Spinal cord (tissue), 10 donors: ENCODE measurements around the gene LCA5. TPM values are rescaled to one million over a fixed set of nuclear protein-coding genes. Genes with fewer than 3 reads are reported as not detected.

Source experiments
- DNase-seq, 6 donors: peaks; one replicate each; pipeline versions ENCODE4 v3.0.0 to v3.0.0-alpha.2; 2013 to 2015; ENCODE audit warnings: low spot score in 6 of 6, low read depth in 4 of 6
- H3K27ac ChIP-seq: one replicate; pipeline ENCODE4 v1.5.1; 2013; ENCODE audit warnings: low read depth, low read length, control low read depth
- H3K27me3 ChIP-seq: one replicate; pipeline ENCODE4 v1.6.1; 2013; ENCODE audit warnings: low read length; ENCODE audit not compliant: control insufficient read depth, insufficient read depth
- H3K36me3 ChIP-seq: one replicate; pipeline ENCODE4 v1.6.1; 2013; ENCODE audit warnings: low read length; ENCODE audit not compliant: control insufficient read depth, insufficient read depth
- H3K4me1 ChIP-seq: one replicate; pipeline ENCODE4 v1.6.1; 2013; ENCODE audit warnings: low read length; ENCODE audit not compliant: control insufficient read depth, insufficient read depth
- H3K4me3 ChIP-seq: one replicate; pipeline ENCODE4 v1.5.1; 2013; ENCODE audit warnings: low read depth, low read length, control low read depth
- H3K9me3 ChIP-seq: one replicate; pipeline ENCODE4 v1.6.1; 2013; ENCODE audit warnings: low read length; ENCODE audit not compliant: control insufficient read depth, insufficient read depth
- WGBS: methylation state at CpG from one replicate; pipeline ENCODE4 v1.1.5; 2013; ENCODE audit warnings: missing lambda C conversion rate; ENCODE audit not compliant: insufficient coverage; 5-methylcytosine and 5-hydroxymethylcytosine counted together
- polyA plus RNA-seq, 2 donors: library from polyadenylated mRNA; unstranded; fragments of 120-200 nt; gene quantifications; one replicate each; pipeline ENCODE4 v1.2.1, GENCODE V29; 2013; ENCODE audit not compliant: insufficient read length in 2 of 2
- total RNA-seq, 2 donors: library from RNA; depleted of rRNA in 1 of 2; stranded (reverse); fragments of 120-200 nt in 1 of 2; fragments of >200 nt in 1 of 2; gene quantifications; one replicate each; pipeline versions ENCODE4 v1.2.3 to v1.2.4, GENCODE V29; 2013 to 2014
- donor health status: healthy.

Gene LCA5
- total and polyA plus RNA-seq, 4 donors: 6.7 to 14.7 (median 12.1) TPM

GRCh38 chr6:79564636-79565035 is 27.4 kb upstream of the LCA5 start:
- WGBS: no CpG with 5 or more reads among the region's 2 CpGs
- Histone ChIP-seq H3K27me3 (no peaks in the 10 kb centered on the region), H3K27ac (no peak overlapping the region), H3K4me1 (no peaks in the 10 kb centered on the region), H3K9me3 (no peaks in the 10 kb centered on the region), H3K36me3 (no peaks in the 10 kb centered on the region), H3K4me3 (no peak overlapping the region)
- DNase-seq: peak in 2 of 6 donors; percentile 22 to 25

- no peaks in the 10 kb centered on the region for H3K9me3 ChIP-seq
- H3K27me3 ChIP-seq: no peaks in the 10 kb centered on the region
- H3K4me3 ChIP-seq: no peak overlapping the region
- 100% methylated on average over 1 of the region's 2 CpGs for WGBS
- no peaks in the 10 kb centered on the region for H3K36me3 ChIP-seq
- DNase-seq: no peak
- no peaks in the 10 kb centered on the region for H3K4me1 ChIP-seq
- no peak overlapping the region for H3K27ac ChIP-seq
These were observed 22.5 kb upstream of the LCA5 start for GRCh38 chr6:79559706-79560105.

- no CpG with 5 or more reads among the region's 2 CpGs for WGBS
- no peaks in the 10 kb centered on the region for H3K36me3 ChIP-seq
These were observed 20.6 kb upstream of the LCA5 start for GRCh38 chr6:79557673-79558467.

GRCh38 chr6:79554305-79554704 is 17.1 kb upstream of the LCA5 start:
- no peak overlapping the region for H3K27ac ChIP-seq
- no peak for DNase-seq
- no peaks in the 10 kb centered on the region for H3K27me3 ChIP-seq
- H3K9me3 ChIP-seq: no peaks in the 10 kb centered on the region
- no peak overlapping the region for H3K4me3 ChIP-seq
- H3K36me3 ChIP-seq: no peaks in the 10 kb centered on the region
- H3K4me1 ChIP-seq: no peaks in the 10 kb centered on the region

More at GRCh38 chr6:79557673-79558467, 20.6 kb upstream of the LCA5 start:
- no peaks in the 10 kb centered on the region for H3K4me1 ChIP-seq
- no peaks in the 10 kb centered on the region for H3K9me3 ChIP-seq
- no peak overlapping the region for H3K27ac ChIP-seq
- no peak overlapping the region for H3K4me3 ChIP-seq
- DNase-seq: peak in 1 of 6 donors; percentile 21
- no peaks in the 10 kb centered on the region for H3K27me3 ChIP-seq

GRCh38 chr6:79551401-79551800 is 14.2 kb upstream of the LCA5 start:
- Histone ChIP-seq H3K27me3 (no peaks in the 10 kb centered on the region), H3K9me3 (no peaks in the 10 kb centered on the region), H3K36me3 (peaks cover 3% of the 10 kb centered on the region), H3K4me1 (no peaks in the 10 kb centered on the region), H3K4me3 (no peak overlapping the region), H3K27ac (no peak overlapping the region)
- DNase-seq: no peak
- WGBS: no CpG with 5 or more reads among the region's 2 CpGs

- peaks cover 3% of the 10 kb centered on the region for H3K36me3 ChIP-seq
- H3K9me3 ChIP-seq: no peaks in the 10 kb centered on the region
- WGBS: no CpG with 5 or more reads among the region's 5 CpGs
- DNase-seq: no peak
- peaks cover 3% of the 10 kb centered on the region for H3K4me1 ChIP-seq
- no peak overlapping the region for H3K4me3 ChIP-seq
- no peak overlapping the region for H3K27ac ChIP-seq
- H3K27me3 ChIP-seq: no peaks in the 10 kb centered on the region
These were observed 11.1 kb upstream of the LCA5 start for GRCh38 chr6:79548304-79548703.

GRCh38 chr6:79546186-79546585 is 9.0 kb upstream of the LCA5 start:
- H3K9me3 ChIP-seq: no peaks in the 10 kb centered on the region
- no peak overlapping the region for H3K4me3 ChIP-seq
- WGBS: 100% methylated on average over 1 of the region's 3 CpGs
- peaks cover 3% of the 10 kb centered on the region for H3K4me1 ChIP-seq
- H3K36me3 ChIP-seq: peaks cover 3% of the 10 kb centered on the region
- no peaks in the 10 kb centered on the region for H3K27me3 ChIP-seq
- H3K27ac ChIP-seq: peak overlapping the region; percentile 70
- DNase-seq: no peak

GRCh38 chr6:79544939-79545450 is 7.8 kb upstream of the LCA5 start:
- DNase-seq: peak; percentile 55 to 92 (median 73)
- peaks cover 3% of the 10 kb centered on the region for H3K36me3 ChIP-seq
- H3K27ac ChIP-seq: peak overlapping the region; percentile 70
- H3K27me3 ChIP-seq: no peaks in the 10 kb centered on the region
- no peaks in the 10 kb centered on the region for H3K9me3 ChIP-seq
- H3K4me1 ChIP-seq: peaks cover 3% of the 10 kb centered on the region
- 3% methylated on average over 5 of the region's 7 CpGs for WGBS
- peak overlapping the region; percentile 20 for H3K4me3 ChIP-seq

GRCh38 chr6:79544299-79544927 is 7.2 kb upstream of the LCA5 start:
- Histone ChIP-seq H3K27ac (peak overlapping the region; percentile 70), H3K4me3 (peak overlapping the region; percentile 20), H3K9me3 (no peaks in the 10 kb centered on the region), H3K27me3 (no peaks in the 10 kb centered on the region), H3K36me3 (peaks cover 3% of the 10 kb centered on the region), H3K4me1 (peaks cover 3% of the 10 kb centered on the region)
- peak in 5 of 6 donors; percentile 13 to 76 (median 24) for DNase-seq
- 30% methylated on average over 1 of the region's 2 CpGs for WGBS
